ENCODE measurements around the gene LYPLAL1.

LYPLAL1 gene

DNA sequence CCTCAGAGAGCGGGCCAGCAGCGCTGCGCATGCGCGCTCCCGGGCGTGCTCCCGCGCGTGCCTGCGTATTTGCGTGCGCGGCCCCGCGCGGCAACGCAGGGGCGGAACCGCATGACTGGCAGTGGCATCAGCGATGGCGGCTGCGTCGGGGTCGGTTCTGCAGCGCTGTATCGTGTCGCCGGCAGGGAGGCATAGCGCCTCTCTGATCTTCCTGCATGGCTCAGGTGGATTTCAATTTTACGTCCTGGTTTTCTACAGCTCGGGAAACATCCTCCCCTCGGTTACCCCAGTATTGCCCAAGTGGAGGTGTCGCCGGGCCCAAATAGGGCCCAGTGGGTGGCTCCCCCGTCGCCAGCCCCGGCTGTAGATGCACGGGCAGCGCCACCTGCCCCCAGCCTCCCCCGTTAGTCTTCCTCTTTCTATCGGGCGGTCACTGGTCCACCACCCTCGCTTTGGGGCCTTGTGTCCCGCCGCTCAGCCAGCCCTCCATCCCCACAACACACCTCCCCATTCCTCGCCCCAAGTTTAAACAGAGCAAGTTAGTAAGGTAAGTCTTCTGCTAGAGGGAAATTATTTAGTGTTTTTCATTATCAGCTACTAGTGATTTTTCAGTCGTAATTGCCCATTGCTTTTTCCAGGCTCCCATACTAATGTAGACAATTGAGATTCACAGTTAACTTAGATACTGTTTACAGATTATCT, at the start of gene LYPLAL1:
Gene LYPLAL1, plus strand, starts transcription at position 121 of the 702 bp plus-strand sequence. Its CDS starts 13 bp downstream, at position 134.
- DNase-seq, result peak; percentile 93

GRCh38 chr1:219124163-219124562, 49.5 kb upstream of the LYPLAL1 start:
- DNase-seq, result no peak

GRCh38 chr1:219125342-219125741, 48.3 kb upstream of the LYPLAL1 start:
- no peak for DNase-seq

GRCh38 chr1:219126377-219126776, 47.3 kb upstream of the LYPLAL1 start:
- DNase-seq, result no peak

DNA sequence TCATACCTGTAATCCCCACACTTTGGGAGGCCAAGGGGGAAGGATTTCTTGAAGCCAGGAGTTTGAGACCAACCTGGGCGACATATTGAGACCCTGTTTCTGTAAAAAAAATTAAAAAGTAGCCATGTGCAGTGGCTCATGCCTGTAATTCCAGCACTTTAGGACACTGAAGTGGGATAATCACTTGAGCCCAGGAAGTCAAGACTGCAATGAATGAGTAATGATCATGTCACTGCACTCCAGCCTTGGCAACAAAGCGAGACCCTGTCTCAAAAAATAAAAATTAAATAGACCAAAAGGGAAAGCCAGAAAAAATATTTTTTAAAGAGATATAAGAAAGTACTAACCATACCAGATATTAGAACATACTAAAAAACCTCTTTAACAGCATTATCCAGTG, 44.7 kb upstream of the LYPLAL1 start:
- DNase-seq, result no peak

DNA sequence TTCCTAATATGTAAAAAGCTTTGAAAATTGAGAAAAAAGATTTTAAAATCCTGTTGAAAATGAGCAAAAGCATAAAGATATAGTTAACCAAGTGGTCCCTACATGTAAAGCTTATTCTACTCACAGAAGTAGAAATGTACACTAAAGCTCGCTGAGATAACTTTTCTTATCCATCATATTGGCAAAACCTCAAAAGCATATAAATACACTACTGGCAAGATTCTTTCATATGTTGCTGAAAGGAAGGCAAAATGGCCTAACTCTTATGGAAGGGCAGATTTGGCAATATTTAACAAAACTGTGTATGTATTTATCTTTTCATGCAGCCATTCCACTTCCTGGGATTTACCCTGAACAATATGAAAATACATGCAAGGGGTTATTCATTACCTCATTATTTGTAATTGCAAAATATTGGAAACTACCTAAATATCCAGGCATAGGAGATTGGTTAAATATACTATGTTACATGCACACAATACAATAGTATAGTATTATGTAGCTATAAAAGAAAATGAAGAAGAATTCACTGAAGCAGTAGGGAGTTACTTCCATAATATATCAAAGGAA, 43.2 kb upstream of the LYPLAL1 start:
- DNase-seq, result no peak

- no peak for DNase-seq
Observed at GRCh38 chr1:219132939-219133338, 40.7 kb upstream of the LYPLAL1 start.

DNA sequence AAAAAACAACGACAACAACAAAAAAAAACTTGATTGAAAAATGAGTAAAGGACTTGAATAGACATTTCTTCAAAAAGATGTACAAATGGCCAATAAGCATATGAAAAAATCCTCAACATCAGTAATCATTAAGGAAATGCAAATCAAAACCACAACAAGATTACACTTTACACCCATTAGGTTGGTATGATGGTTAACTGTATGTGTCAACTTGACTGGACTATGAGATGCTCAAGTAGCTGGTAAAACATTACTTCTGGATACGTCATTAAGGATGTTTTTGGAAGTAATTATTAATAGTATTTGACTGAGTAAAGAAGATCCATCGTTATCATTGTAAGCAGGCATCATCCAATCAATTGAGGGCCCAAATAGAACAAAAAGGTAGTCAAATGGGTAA, 34.9 kb upstream of the LYPLAL1 start:
- DNase-seq, result no peak

DNA sequence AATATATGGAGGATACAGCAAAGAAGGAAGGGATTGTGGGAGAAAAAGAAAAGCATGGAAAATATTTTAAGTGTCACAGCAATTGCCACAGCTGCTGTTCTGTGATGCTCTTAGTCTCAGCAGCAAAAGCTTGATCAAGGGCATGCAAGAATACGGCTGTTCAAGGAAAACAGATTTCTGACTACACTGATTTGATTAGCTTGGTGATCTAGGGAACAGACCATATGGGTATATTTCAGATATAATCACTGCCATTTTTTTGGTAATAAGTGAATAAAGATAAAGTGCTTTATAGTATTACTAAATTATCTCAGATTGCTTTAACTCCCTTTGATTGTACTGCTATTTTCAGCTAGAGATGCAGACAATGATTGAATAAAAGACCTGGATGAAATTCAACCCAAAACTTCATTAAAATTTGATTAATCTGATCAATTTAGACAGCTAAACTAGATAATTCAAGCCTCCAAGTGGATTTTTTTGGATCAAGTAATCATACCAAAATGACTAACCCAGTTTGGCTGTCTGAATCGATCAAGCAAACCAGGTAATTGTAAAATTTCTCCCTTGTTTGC, 33.3 kb upstream of the LYPLAL1 start:
- DNase-seq, result no peak

- DNase-seq, result no peak
Observed at GRCh38 chr1:219143735-219144134, 29.9 kb upstream of the LYPLAL1 start.

- DNase-seq, result no peak
Observed at GRCh38 chr1:219144658-219145315, 28.9 kb upstream of the LYPLAL1 start.

DNA sequence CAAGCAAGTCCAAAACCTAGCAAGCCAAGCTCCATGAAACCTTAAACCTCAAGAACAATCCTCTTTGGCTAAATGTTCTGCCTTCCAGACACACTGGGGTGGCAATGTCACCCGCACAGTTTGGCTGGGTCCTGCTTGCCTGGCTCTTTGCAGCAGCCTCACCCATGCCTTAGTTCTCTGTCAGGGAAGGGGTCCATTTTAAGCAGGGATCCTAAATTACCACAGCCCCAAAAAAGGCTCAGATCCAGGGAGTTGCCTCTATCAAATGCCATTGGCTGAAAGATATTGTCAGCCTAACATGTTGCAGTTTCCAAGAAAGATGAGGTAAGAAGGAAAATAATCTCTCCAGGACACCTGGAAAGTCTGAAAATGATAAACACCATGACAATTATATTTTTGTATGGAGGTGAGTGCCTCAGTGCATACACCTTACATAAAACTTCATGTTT, 26.1 kb upstream of the LYPLAL1 start:
- no peak for DNase-seq

- DNase-seq, result no peak
Observed at GRCh38 chr1:219149009-219149577, 24.6 kb upstream of the LYPLAL1 start.

- DNase-seq, result no peak
Observed at GRCh38 chr1:219149953-219150352, 23.7 kb upstream of the LYPLAL1 start.

DNA sequence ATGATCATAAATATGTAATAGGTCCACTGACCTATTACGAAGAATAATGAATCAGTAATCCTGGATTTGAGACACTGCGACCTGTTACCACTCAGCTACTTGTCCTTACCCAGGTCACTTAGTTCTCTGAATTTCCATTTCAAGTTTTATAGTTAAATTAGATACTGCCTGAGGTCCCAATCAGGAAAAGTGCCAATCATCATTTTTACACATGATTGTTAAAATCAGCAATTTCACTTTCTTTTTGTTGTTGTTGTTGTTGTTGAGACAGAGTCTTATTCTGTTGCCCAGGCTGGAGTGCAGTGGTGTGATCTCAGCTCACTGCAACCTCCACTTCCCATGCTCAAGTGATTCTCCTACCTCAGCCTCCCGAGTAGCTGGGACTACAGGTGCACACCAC, 22.8 kb upstream of the LYPLAL1 start:
- DNase-seq, result no peak

GRCh38 chr1:219151467-219151866, 22.2 kb upstream of the LYPLAL1 start:
- no peak for DNase-seq

DNA sequence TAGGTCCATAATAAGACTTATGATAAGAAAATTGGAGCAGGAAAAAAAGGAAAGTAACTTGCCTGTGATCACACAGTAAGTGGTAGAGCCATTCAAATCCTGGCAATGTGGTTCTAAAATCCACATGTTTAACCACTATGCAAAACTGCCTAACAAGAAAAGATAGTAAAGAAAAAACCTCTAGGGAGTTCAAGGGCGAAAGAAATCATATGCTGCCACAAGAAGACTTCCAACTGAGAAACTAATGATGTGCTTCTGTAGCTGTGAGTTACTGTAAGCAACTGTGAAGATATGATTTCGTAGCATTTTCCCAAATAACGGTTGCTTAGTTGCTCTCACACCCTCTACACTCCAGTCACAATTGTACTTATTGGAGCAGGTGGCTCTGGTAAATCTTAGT, 20.9 kb upstream of the LYPLAL1 start:
- DNase-seq, result no peak

- DNase-seq, result no peak
Observed at GRCh38 chr1:219153723-219154122, 20.0 kb upstream of the LYPLAL1 start.

- no peak for DNase-seq
Observed at GRCh38 chr1:219155135-219155534, 18.5 kb upstream of the LYPLAL1 start.

GRCh38 chr1:219159946-219160645, 13.6 kb upstream of the LYPLAL1 start:
- no peak for DNase-seq

DNA sequence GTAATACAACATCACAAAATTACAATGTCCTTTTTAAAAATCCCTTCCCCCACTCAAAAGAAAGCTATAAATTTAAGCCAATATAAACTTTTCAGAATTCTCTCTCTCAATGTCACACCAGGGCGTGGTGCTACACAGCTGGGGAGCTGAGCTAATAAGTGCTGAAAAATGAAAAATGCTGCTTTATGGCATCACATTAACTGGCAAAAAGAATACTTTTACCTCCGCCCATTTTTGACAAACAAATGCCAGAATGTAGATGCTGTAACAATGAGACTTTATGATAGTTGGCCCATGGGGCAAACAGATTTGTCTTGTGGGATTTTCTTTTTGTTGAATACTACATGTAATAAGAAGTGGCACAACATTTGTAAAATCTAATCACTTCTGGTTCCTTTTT, 12.7 kb upstream of the LYPLAL1 start:
- DNase-seq, result no peak

- DNase-seq, result no peak
Observed at GRCh38 chr1:219161371-219161770, 12.3 kb upstream of the LYPLAL1 start.

GRCh38 chr1:219163401-219163954, 10.2 kb upstream of the LYPLAL1 start:
- no peak for DNase-seq

Data from activated CD8-positive, alpha-beta memory T cell treated with anti-CD3 and anti-CD28 coated beads for 24 hours (primary cell).